Measurements from ENCODE around the gene NCAM1. TPM values are rescaled to one million over a fixed set of nuclear protein-coding genes. Genes with fewer than 3 reads are reported as not detected.

Gene NCAM1
- total RNA-seq, 4 donors from 2014 or later, result 1.8 to 42.9 (median 10.5) TPM

- H3K27ac ChIP-seq, result no peak overlapping the region
- no peak overlapping the region for H3K4me3 ChIP-seq
- TF ChIP-seq POLR2A (IDR thresholded peaks at IDR 0.05) (no peak), CTCF (IDR thresholded peaks at IDR 0.05) (no peak)
- no peaks in the 10 kb centered on the region for H3K27me3 ChIP-seq
- no peak for DNase-seq
- H3K9me3 ChIP-seq, result no peaks in the 10 kb centered on the region
- no peaks in the 10 kb centered on the region for H3K4me1 ChIP-seq
- no peaks in the 10 kb centered on the region for H3K36me3 ChIP-seq
Measured at GRCh38 chr11:113248702-113249490, 287.7 kb downstream of the NCAM1 start.

GRCh38 chr11:113249491-113249763, 288.2 kb downstream of the NCAM1 start:
- TF ChIP-seq POLR2A (IDR thresholded peaks at IDR 0.05), result no peak
- no peak for TF ChIP-seq CTCF (IDR thresholded peaks at IDR 0.05)
- DNase-seq, result no peak
- Histone ChIP-seq H3K4me3 (no peak overlapping the region), H3K27me3 (no peaks in the 10 kb centered on the region), H3K36me3 (no peaks in the 10 kb centered on the region), H3K27ac (no peak overlapping the region), H3K4me1 (no peaks in the 10 kb centered on the region), H3K9me3 (no peaks in the 10 kb centered on the region)

- Histone ChIP-seq H3K9me3 (no peaks in the 10 kb centered on the region), H3K27ac (no peak overlapping the region), H3K36me3 (no peaks in the 10 kb centered on the region), H3K4me3 (no peak overlapping the region), H3K27me3 (no peaks in the 10 kb centered on the region), H3K4me1 (no peaks in the 10 kb centered on the region)
- TF ChIP-seq POLR2A (IDR thresholded peaks at IDR 0.05) (no peak), CTCF (IDR thresholded peaks at IDR 0.05) (no peak)
- no peak for DNase-seq
Measured at GRCh38 chr11:113249786-113250185, 288.6 kb downstream of the NCAM1 start.

- no peak overlapping the region for H3K4me3 ChIP-seq
- no peak overlapping the region for H3K27ac ChIP-seq
- H3K36me3 ChIP-seq, result no peaks in the 10 kb centered on the region
- no peak for DNase-seq
- no peaks in the 10 kb centered on the region for H3K4me1 ChIP-seq
- no peaks in the 10 kb centered on the region for H3K9me3 ChIP-seq
- no peak for TF ChIP-seq CTCF (IDR thresholded peaks at IDR 0.05)
- TF ChIP-seq POLR2A (IDR thresholded peaks at IDR 0.05), result no peak
- H3K27me3 ChIP-seq, result no peaks in the 10 kb centered on the region
Measured at GRCh38 chr11:113251281-113251680, 290.1 kb downstream of the NCAM1 start.

GRCh38 chr11:113253406-113253805, 292.2 kb downstream of the NCAM1 start:
- no peaks in the 10 kb centered on the region for H3K9me3 ChIP-seq
- no peaks in the 10 kb centered on the region for H3K36me3 ChIP-seq
- no peak overlapping the region for H3K4me3 ChIP-seq
- H3K4me1 ChIP-seq, result no peaks in the 10 kb centered on the region
- DNase-seq, result no peak
- H3K27ac ChIP-seq, result no peak overlapping the region
- no peak for TF ChIP-seq CTCF (IDR thresholded peaks at IDR 0.05)
- TF ChIP-seq POLR2A (IDR thresholded peaks at IDR 0.05), result no peak
- no peaks in the 10 kb centered on the region for H3K27me3 ChIP-seq

- Histone ChIP-seq H3K9me3 (no peaks in the 10 kb centered on the region), H3K4me1 (no peaks in the 10 kb centered on the region), H3K4me3 (no peak overlapping the region), H3K27ac (no peak overlapping the region), H3K27me3 (no peaks in the 10 kb centered on the region), H3K36me3 (no peaks in the 10 kb centered on the region)
- no peak for DNase-seq
- TF ChIP-seq POLR2A (IDR thresholded peaks at IDR 0.05), result no peak
- no peak for TF ChIP-seq CTCF (IDR thresholded peaks at IDR 0.05)
Measured at GRCh38 chr11:113255096-113255495, 293.9 kb downstream of the NCAM1 start.

Measured in Peyer's patch (tissue), 4 donors.